ENCODE results near the gene TBC1D22A.
"Not testable (repeated sequence)": the region's sequence is repeated elsewhere in the genome, so short reads cannot be mapped to it uniquely, and the experiment has no call there.

The TBC1D22A gene

GRCh38 chr22:46812788-46813187 is 50.3 kb downstream of the TBC1D22A start:
- no peaks in the 10 kb centered on the region for H3K27me3 ChIP-seq (ENCODE audit: insufficient read depth, low read length)
- H3K9me3 ChIP-seq (ENCODE audit: low read length): peaks cover 5% of the 10 kb centered on the region
- peaks cover 40% of the 10 kb centered on the region for H3K4me1 ChIP-seq (ENCODE audit: insufficient read depth, low read length)
- peak overlapping the region; percentile 0 for H2AFZ ChIP-seq (ENCODE audit: low read depth, low read length)
- H3K4me3 ChIP-seq (ENCODE audit: low read length): no peak overlapping the region
- H3K36me3 ChIP-seq (ENCODE audit: insufficient read depth, low read length): peaks cover 2% of the 10 kb centered on the region

- no peaks in the 10 kb centered on the region for H3K27me3 ChIP-seq (ENCODE audit: insufficient read depth, low read length)
- peaks cover 5% of the 10 kb centered on the region for H3K9me3 ChIP-seq (ENCODE audit: low read length)
- no peak overlapping the region for H2AFZ ChIP-seq (ENCODE audit: low read depth, low read length)
- H3K4me1 ChIP-seq (ENCODE audit: insufficient read depth, low read length): peaks cover 40% of the 10 kb centered on the region
- H3K4me3 ChIP-seq (ENCODE audit: low read length): no peak overlapping the region
- peaks cover 2% of the 10 kb centered on the region for H3K36me3 ChIP-seq (ENCODE audit: insufficient read depth, low read length)
Observed at GRCh38 chr22:46813816-46814597, 51.6 kb downstream of the TBC1D22A start.

- Histone ChIP-seq H3K4me1 (ENCODE audit: insufficient read depth, low read length) (peaks cover 40% of the 10 kb centered on the region), H3K27me3 (ENCODE audit: insufficient read depth, low read length) (no peaks in the 10 kb centered on the region), H3K9me3 (ENCODE audit: low read length) (peaks cover 2% of the 10 kb centered on the region), H3K4me3 (ENCODE audit: low read length) (no peak overlapping the region), H2AFZ (ENCODE audit: low read depth, low read length) (no peak overlapping the region), H3K36me3 (ENCODE audit: insufficient read depth, low read length) (no peaks in the 10 kb centered on the region)
Observed at GRCh38 chr22:46815132-46815531, 52.7 kb downstream of the TBC1D22A start.

- H3K27me3 ChIP-seq (ENCODE audit: insufficient read depth, low read length): no peaks in the 10 kb centered on the region
- H3K4me3 ChIP-seq (ENCODE audit: low read length): no peak overlapping the region
- peaks cover 40% of the 10 kb centered on the region for H3K4me1 ChIP-seq (ENCODE audit: insufficient read depth, low read length)
- no peaks in the 10 kb centered on the region for H3K36me3 ChIP-seq (ENCODE audit: insufficient read depth, low read length)
- no peak overlapping the region for H2AFZ ChIP-seq (ENCODE audit: low read depth, low read length)
- peaks cover 2% of the 10 kb centered on the region for H3K9me3 ChIP-seq (ENCODE audit: low read length)
Observed at GRCh38 chr22:46815559-46815895, 53.1 kb downstream of the TBC1D22A start.

- H2AFZ ChIP-seq (ENCODE audit: low read depth, low read length): no peak overlapping the region
- no peak overlapping the region for H3K4me3 ChIP-seq (ENCODE audit: low read length)
- H3K9me3 ChIP-seq (ENCODE audit: low read length): peaks cover 2% of the 10 kb centered on the region
- H3K36me3 ChIP-seq (ENCODE audit: insufficient read depth, low read length): no peaks in the 10 kb centered on the region
- peaks cover 40% of the 10 kb centered on the region for H3K4me1 ChIP-seq (ENCODE audit: insufficient read depth, low read length)
- H3K27me3 ChIP-seq (ENCODE audit: insufficient read depth, low read length): no peaks in the 10 kb centered on the region
Observed at GRCh38 chr22:46815896-46816731, 53.7 kb downstream of the TBC1D22A start.

GRCh38 chr22:46817390-46817789 is 54.9 kb downstream of the TBC1D22A start:
- H2AFZ ChIP-seq (ENCODE audit: low read depth, low read length); H3K27me3 ChIP-seq (ENCODE audit: insufficient read depth, low read length); H3K36me3 ChIP-seq (ENCODE audit: insufficient read depth, low read length); H3K4me3 ChIP-seq (ENCODE audit: low read length); H3K9me3 ChIP-seq (ENCODE audit: low read length): not testable (repeated sequence)
- H3K4me1 ChIP-seq (ENCODE audit: insufficient read depth, low read length): peaks cover 34% of the 10 kb centered on the region

GRCh38 chr22:46823248-46823647 is 60.8 kb downstream of the TBC1D22A start:
- Histone ChIP-seq H3K4me3 (ENCODE audit: low read length) (no peak overlapping the region), H2AFZ (ENCODE audit: low read depth, low read length) (no peak overlapping the region), H3K4me1 (ENCODE audit: insufficient read depth, low read length) (no peaks in the 10 kb centered on the region), H3K9me3 (ENCODE audit: low read length) (peaks cover 13% of the 10 kb centered on the region), H3K36me3 (ENCODE audit: insufficient read depth, low read length) (peaks cover 2% of the 10 kb centered on the region), H3K27me3 (ENCODE audit: insufficient read depth, low read length) (no peaks in the 10 kb centered on the region)

- peaks cover 2% of the 10 kb centered on the region for H3K36me3 ChIP-seq (ENCODE audit: insufficient read depth, low read length)
- no peak overlapping the region for H3K4me3 ChIP-seq (ENCODE audit: low read length)
- no peak overlapping the region for H2AFZ ChIP-seq (ENCODE audit: low read depth, low read length)
- H3K27me3 ChIP-seq (ENCODE audit: insufficient read depth, low read length): no peaks in the 10 kb centered on the region
- no peaks in the 10 kb centered on the region for H3K4me1 ChIP-seq (ENCODE audit: insufficient read depth, low read length)
- peaks cover 13% of the 10 kb centered on the region for H3K9me3 ChIP-seq (ENCODE audit: low read length)
Observed at GRCh38 chr22:46823654-46824053, 61.2 kb downstream of the TBC1D22A start.

GRCh38 chr22:46824344-46824909 is 62.0 kb downstream of the TBC1D22A start:
- H3K4me3 ChIP-seq (ENCODE audit: low read length): no peak overlapping the region
- H2AFZ ChIP-seq (ENCODE audit: low read depth, low read length): no peak overlapping the region
- H3K27me3 ChIP-seq (ENCODE audit: insufficient read depth, low read length): no peaks in the 10 kb centered on the region
- no peaks in the 10 kb centered on the region for H3K4me1 ChIP-seq (ENCODE audit: insufficient read depth, low read length)
- peaks cover 13% of the 10 kb centered on the region for H3K9me3 ChIP-seq (ENCODE audit: low read length)
- H3K36me3 ChIP-seq (ENCODE audit: insufficient read depth, low read length): peaks cover 2% of the 10 kb centered on the region

- no peaks in the 10 kb centered on the region for H3K27me3 ChIP-seq (ENCODE audit: insufficient read depth, low read length)
- no peaks in the 10 kb centered on the region for H3K4me1 ChIP-seq (ENCODE audit: insufficient read depth, low read length)
- peaks cover 2% of the 10 kb centered on the region for H3K36me3 ChIP-seq (ENCODE audit: insufficient read depth, low read length)
- peaks cover 15% of the 10 kb centered on the region for H3K9me3 ChIP-seq (ENCODE audit: low read length)
- no peak overlapping the region for H2AFZ ChIP-seq (ENCODE audit: low read depth, low read length)
- H3K4me3 ChIP-seq (ENCODE audit: low read length): no peak overlapping the region
Observed at GRCh38 chr22:46824980-46825544, 62.6 kb downstream of the TBC1D22A start.

GRCh38 chr22:46826438-46827135 is 64.1 kb downstream of the TBC1D22A start:
- Histone ChIP-seq H3K4me1 (ENCODE audit: insufficient read depth, low read length) (no peaks in the 10 kb centered on the region), H2AFZ (ENCODE audit: low read depth, low read length) (no peak overlapping the region), H3K27me3 (ENCODE audit: insufficient read depth, low read length) (no peaks in the 10 kb centered on the region), H3K36me3 (ENCODE audit: insufficient read depth, low read length) (peaks cover 2% of the 10 kb centered on the region), H3K9me3 (ENCODE audit: low read length) (peaks cover 16% of the 10 kb centered on the region), H3K4me3 (ENCODE audit: low read length) (no peak overlapping the region)

GRCh38 chr22:46827136-46827780 is 64.8 kb downstream of the TBC1D22A start:
- no peaks in the 10 kb centered on the region for H3K27me3 ChIP-seq (ENCODE audit: insufficient read depth, low read length)
- H3K4me1 ChIP-seq (ENCODE audit: insufficient read depth, low read length): no peaks in the 10 kb centered on the region
- no peak overlapping the region for H2AFZ ChIP-seq (ENCODE audit: low read depth, low read length)
- H3K4me3 ChIP-seq (ENCODE audit: low read length): no peak overlapping the region
- H3K36me3 ChIP-seq (ENCODE audit: insufficient read depth, low read length): peaks cover 2% of the 10 kb centered on the region
- peaks cover 16% of the 10 kb centered on the region for H3K9me3 ChIP-seq (ENCODE audit: low read length)
